Measurements from ENCODE around the gene DEFB124.

DNA sequence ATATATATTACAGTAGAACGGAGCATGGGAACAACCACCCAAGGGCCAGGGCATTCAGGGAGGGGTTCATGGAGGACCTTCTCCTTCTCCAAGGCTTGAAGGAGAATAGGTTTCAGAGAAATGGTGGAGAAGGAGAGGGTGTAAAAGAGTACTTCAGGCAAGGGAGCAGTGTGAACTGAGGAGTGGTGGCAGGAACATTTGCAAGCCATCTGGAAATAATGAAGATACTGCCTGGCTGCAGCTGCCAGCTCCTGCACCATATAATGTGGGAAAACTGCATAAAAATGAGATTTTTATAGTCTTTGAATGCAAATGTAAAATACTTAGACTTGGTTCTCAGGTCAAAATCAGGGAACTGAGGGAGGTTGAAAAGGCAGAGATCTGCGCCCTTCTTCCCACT, 59.3 kb downstream of the DEFB124 start:
- TF ChIP-seq, protein P1, sequence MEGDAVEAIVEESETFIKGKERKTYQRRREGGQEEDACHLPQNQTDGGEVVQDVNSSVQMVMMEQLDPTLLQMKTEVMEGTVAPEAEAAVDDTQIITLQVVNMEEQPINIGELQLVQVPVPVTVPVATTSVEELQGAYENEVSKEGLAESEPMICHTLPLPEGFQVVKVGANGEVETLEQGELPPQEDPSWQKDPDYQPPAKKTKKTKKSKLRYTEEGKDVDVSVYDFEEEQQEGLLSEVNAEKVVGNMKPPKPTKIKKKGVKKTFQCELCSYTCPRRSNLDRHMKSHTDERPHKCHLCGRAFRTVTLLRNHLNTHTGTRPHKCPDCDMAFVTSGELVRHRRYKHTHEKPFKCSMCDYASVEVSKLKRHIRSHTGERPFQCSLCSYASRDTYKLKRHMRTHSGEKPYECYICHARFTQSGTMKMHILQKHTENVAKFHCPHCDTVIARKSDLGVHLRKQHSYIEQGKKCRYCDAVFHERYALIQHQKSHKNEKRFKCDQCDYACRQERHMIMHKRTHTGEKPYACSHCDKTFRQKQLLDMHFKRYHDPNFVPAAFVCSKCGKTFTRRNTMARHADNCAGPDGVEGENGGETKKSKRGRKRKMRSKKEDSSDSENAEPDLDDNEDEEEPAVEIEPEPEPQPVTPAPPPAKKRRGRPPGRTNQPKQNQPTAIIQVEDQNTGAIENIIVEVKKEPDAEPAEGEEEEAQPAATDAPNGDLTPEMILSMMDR (IDR thresholded peaks at IDR 0.05; ENCODE audit: insufficient read depth, low read length, poor library complexity, severe bottlenecking) = no peak
- TF ChIP-seq EZH2phosphoT487 (conservative IDR thresholded peaks at IDR 0.05; ENCODE audit: low read length) = no peak
